NCI-H345 treated with DMSO at 0.1 percent for 48 hours (cell line): ENCODE data around the gene PGM5.

ENCODE experiments used
- DNase-seq: peaks from one replicate; lab custom pipeline; 2025; ENCODE audit not compliant: unreplicated experiment; lab: John Stamatoyannopoulos, UW

PGM5 gene

GRCh38 chr9:68575817-68576216, 219.4 kb downstream of the PGM5 start:
- DNase-seq: no peak

DNA sequence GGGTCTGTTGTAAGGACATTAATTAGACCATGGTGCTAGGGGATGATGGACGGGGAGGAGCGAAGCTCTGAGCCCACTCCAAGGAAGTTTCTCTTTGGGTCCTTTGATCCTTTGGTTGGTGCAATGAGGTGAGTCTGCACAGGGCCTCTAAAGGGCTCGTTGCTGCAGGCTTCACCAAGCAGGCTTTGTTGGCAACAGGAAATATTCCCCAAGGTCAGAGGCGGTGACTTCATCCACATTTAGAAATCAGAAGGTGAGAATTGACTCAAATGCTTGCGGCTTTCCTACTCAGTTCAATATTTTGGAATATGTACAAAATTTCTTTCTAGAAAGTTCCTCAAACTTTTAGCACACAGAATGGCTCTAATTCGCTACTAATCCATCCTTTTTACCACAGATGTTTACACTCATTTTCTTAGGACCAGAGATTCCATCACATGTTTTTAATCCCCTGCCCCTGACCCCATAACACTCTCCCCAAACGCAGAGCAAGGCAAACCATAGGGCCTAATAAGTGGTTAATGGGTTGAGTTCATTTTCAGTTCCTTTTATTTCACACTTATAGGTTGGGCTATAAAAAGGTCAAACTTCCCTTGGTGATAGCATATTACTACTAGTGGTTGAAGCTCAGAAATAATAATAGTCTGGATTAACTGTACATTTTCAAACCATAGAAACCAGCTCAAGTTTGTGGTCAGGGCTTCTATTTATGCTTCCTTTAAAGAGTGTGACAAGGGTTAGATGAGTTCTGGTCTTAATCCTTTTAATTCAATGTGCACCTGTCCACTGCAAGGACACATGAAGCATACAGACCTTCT, 221.6 kb downstream of the PGM5 start:
- no peak for DNase-seq
